Fibroblast of lung (primary cell): ENCODE results near the gene NTN3. TPM values are rescaled to one million over a fixed set of nuclear protein-coding genes. Genes with fewer than 3 reads are reported as not detected.

Experiments used
- DNase-seq, 2 donors: peaks; one replicate each; pipeline versions ENCODE4 v3.0.0 to v3.0.0-alpha.2; 2010; ENCODE audit warnings: low read depth in 2 of 2
- H2AFZ ChIP-seq: 2 replicates; pipeline ENCODE4 v1.5.1; 2012; ENCODE audit warnings: low read length, control low read depth, inconsistent platforms
- H3K27ac ChIP-seq: 2 replicates; pipeline ENCODE4 v1.5.1; 2011; ENCODE audit warnings: low read length, control low read depth; ENCODE audit not compliant: insufficient read depth
- H3K27me3 ChIP-seq: 2 replicates; pipeline ENCODE4 v1.5.1; 2011; ENCODE audit warnings: mild to moderate bottlenecking, low read length; ENCODE audit not compliant: control insufficient read depth, insufficient read depth
- H3K36me3 ChIP-seq: 2 replicates; pipeline ENCODE4 v1.5.1; 2011; ENCODE audit warnings: low read length; ENCODE audit not compliant: control insufficient read depth, insufficient read depth
- H3K4me1 ChIP-seq: 2 replicates; pipeline ENCODE4 v1.5.1; 2011; ENCODE audit warnings: low read length; ENCODE audit not compliant: control insufficient read depth, insufficient read depth; ENCODE audit errors: extremely low read depth
- H3K4me2 ChIP-seq: 2 replicates; pipeline ENCODE4 v1.5.1; 2011; ENCODE audit warnings: low read length, control low read depth; ENCODE audit not compliant: insufficient read depth; ENCODE audit errors: extremely low read depth
- H3K4me3 ChIP-seq, 4 experiments: fragments of 200-600 bp in 1 of 4; sonication (generic) in 1 of 4; replicated peaks in 1 of 4; 2 replicates each; pipeline ENCODE4 v1.5.1; 2011 to 2016; ENCODE audit warnings: low read length in 4 of 4, low read depth in 3 of 4, mild to moderate bottlenecking in 3 of 4, control low read depth in 2 of 4, inconsistent platforms in 1 of 4, mixed read lengths in 1 of 4; ENCODE audit not compliant: insufficient read depth in 1 of 4; ENCODE audit errors: control extremely low read depth in 1 of 4
- H3K79me2 ChIP-seq: 2 replicates; pipeline ENCODE4 v1.5.1; 2012; ENCODE audit warnings: mild to moderate bottlenecking, low read length, inconsistent platforms; ENCODE audit not compliant: control insufficient read depth, insufficient read depth
- H3K9ac ChIP-seq: 2 replicates; pipeline ENCODE4 v1.5.1; 2011; ENCODE audit warnings: mild to moderate bottlenecking, low read length, control low read depth; ENCODE audit not compliant: insufficient read depth
- H3K9me3 ChIP-seq: 2 replicates; pipeline ENCODE4 v1.5.1; 2012; ENCODE audit warnings: low read depth, low read length; ENCODE audit not compliant: control insufficient read depth, insufficient read depth
- H4K20me1 ChIP-seq: 2 replicates; pipeline ENCODE4 v1.5.1; 2011; ENCODE audit warnings: low read length; ENCODE audit not compliant: control insufficient read depth, insufficient read depth; ENCODE audit errors: extremely low read depth
- EZH2 ChIP-seq: IDR thresholded peaks from 2 replicates; pipeline ENCODE4 v1.5.1; 2012; ENCODE audit warnings: low read length, control low read depth, mild to moderate bottlenecking; ENCODE audit errors: missing control alignments
- polyA plus RNA-seq, 2 donors: library from polyadenylated mRNA; depleted of rRNA in 1 of 2; stranded (reverse) in 1 of 2; unstranded in 1 of 2; fragments of >200 nt; gene quantifications; 2 replicates each; pipeline ENCODE4 v1.2.1, GENCODE V29; 2011 to 2012; ENCODE audit warnings: missing spikeins in 1 of 2
- total RNA-seq: library from RNA; depleted of rRNA; stranded (reverse); fragments of >200 nt; gene quantifications from 2 replicates; pipeline ENCODE4 v1.2.1, GENCODE V29; 2014
- TF ChIP-seq, protein P1 (sequence below), 2 donors: IDR thresholded peaks in 1 of 2; conservative IDR thresholded peaks in 1 of 2; 1 replicate in 1 of 2; 2 replicates in 1 of 2; pipeline ENCODE4 v1.5.1; 2011 to 2012; ENCODE audit warnings: low read length in 2 of 2, control low read depth in 1 of 2, inconsistent platforms in 1 of 2, low read depth in 1 of 2, mild to moderate bottlenecking in 1 of 2

NTN3 gene
- total and polyA plus RNA-seq, 2 donors (not counting 1 experiment from before 2014, with no cell fraction given) = 0.08 to 2.1 TPM

- H3K36me3 ChIP-seq = peaks cover 40% of the 10 kb centered on the region
- H4K20me1 ChIP-seq = no peaks in the 10 kb centered on the region
- H3K27me3 ChIP-seq = no peaks in the 10 kb centered on the region
- no peak for DNase-seq
- no peaks in the 10 kb centered on the region for H3K9me3 ChIP-seq
- TF ChIP-seq, protein P1, sequence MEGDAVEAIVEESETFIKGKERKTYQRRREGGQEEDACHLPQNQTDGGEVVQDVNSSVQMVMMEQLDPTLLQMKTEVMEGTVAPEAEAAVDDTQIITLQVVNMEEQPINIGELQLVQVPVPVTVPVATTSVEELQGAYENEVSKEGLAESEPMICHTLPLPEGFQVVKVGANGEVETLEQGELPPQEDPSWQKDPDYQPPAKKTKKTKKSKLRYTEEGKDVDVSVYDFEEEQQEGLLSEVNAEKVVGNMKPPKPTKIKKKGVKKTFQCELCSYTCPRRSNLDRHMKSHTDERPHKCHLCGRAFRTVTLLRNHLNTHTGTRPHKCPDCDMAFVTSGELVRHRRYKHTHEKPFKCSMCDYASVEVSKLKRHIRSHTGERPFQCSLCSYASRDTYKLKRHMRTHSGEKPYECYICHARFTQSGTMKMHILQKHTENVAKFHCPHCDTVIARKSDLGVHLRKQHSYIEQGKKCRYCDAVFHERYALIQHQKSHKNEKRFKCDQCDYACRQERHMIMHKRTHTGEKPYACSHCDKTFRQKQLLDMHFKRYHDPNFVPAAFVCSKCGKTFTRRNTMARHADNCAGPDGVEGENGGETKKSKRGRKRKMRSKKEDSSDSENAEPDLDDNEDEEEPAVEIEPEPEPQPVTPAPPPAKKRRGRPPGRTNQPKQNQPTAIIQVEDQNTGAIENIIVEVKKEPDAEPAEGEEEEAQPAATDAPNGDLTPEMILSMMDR (conservative IDR thresholded peaks at IDR 0.05 in 1 of 2, IDR thresholded peaks at IDR 0.05 in 1 of 2; ENCODE audit: low read depth in 1 of 2, low read length in 2 of 2) = no peak
- TF ChIP-seq EZH2 = no peak
- H3K4me1 ChIP-seq = no peaks in the 10 kb centered on the region
- H3K79me2 ChIP-seq = no peaks in the 10 kb centered on the region
- no peak overlapping the region for H3K9ac ChIP-seq
- H2AFZ ChIP-seq = no peak overlapping the region
- H3K4me2 ChIP-seq = no peak overlapping the region
- no peak overlapping the region for H3K27ac ChIP-seq
- no peak overlapping the region for H3K4me3 ChIP-seq
These were observed 20.1 kb upstream of the NTN3 start for GRCh38 chr16:2450975-2451381.

GRCh38 chr16:2451851-2452320 is 19.2 kb upstream of the NTN3 start:
- Histone ChIP-seq H2AFZ (no peak overlapping the region), H3K27me3 (no peaks in the 10 kb centered on the region), H3K4me1 (no peaks in the 10 kb centered on the region), H4K20me1 (no peaks in the 10 kb centered on the region), H3K9ac (no peak overlapping the region), H3K79me2 (no peaks in the 10 kb centered on the region), H3K4me3 (no peak overlapping the region), H3K36me3 (peaks cover 40% of the 10 kb centered on the region), H3K9me3 (no peaks in the 10 kb centered on the region), H3K27ac (no peak overlapping the region), H3K4me2 (no peak overlapping the region)
- no peak for TF ChIP-seq EZH2
- TF ChIP-seq, protein P1 (conservative IDR thresholded peaks at IDR 0.05 in 1 of 2, IDR thresholded peaks at IDR 0.05 in 1 of 2; ENCODE audit: low read depth in 1 of 2, low read length in 2 of 2) = no peak
- no peak for DNase-seq

- Histone ChIP-seq H2AFZ (no peak overlapping the region), H3K79me2 (no peaks in the 10 kb centered on the region), H3K4me1 (no peaks in the 10 kb centered on the region), H3K27ac (no peak overlapping the region), H3K4me3 (no peak overlapping the region), H3K9ac (no peak overlapping the region), H3K27me3 (no peaks in the 10 kb centered on the region), H4K20me1 (no peaks in the 10 kb centered on the region), H3K4me2 (no peak overlapping the region), H3K9me3 (no peaks in the 10 kb centered on the region), H3K36me3 (peaks cover 43% of the 10 kb centered on the region)
- no peak for DNase-seq
- TF ChIP-seq, protein P1 (conservative IDR thresholded peaks at IDR 0.05 in 1 of 2, IDR thresholded peaks at IDR 0.05 in 1 of 2; ENCODE audit: low read depth in 1 of 2, low read length in 2 of 2) = no peak
- no peak for TF ChIP-seq EZH2
These were observed 18.4 kb upstream of the NTN3 start for GRCh38 chr16:2452650-2453049.
